Lower lobe of right lung (tissue), 2 donors: ENCODE data around the gene OR9A4. TPM values are rescaled to one million over a fixed set of nuclear protein-coding genes. Genes with fewer than 3 reads are reported as not detected.

Experiments
- ATAC-seq, 2 donors: fragments of 200-7000 bp; cut with Tn5 transposase; one replicate each; pipeline ENCODE4 v1.9.1; 2020 to 2022; ENCODE audit warnings: mild to moderate bottlenecking in 2 of 2, moderate library complexity in 2 of 2
- DNase-seq: peaks from one replicate; pipeline ENCODE4 v3.0.0-alpha.2; 2020
- H3K27ac ChIP-seq: fragments of 200-600 bp; one replicate; pipeline ENCODE4 v1.8.0; 2022
- H3K27me3 ChIP-seq: fragments of 200-600 bp; one replicate; pipeline ENCODE4 v1.8.0; 2022; ENCODE audit warnings: low read depth
- H3K36me3 ChIP-seq: fragments of 200-600 bp; one replicate; pipeline ENCODE4 v1.8.0; 2022; ENCODE audit warnings: mild to moderate bottlenecking
- H3K4me1 ChIP-seq: fragments of 200-600 bp; one replicate; pipeline ENCODE4 v1.8.0; 2022
- H3K4me3 ChIP-seq: fragments of 200-600 bp; one replicate; pipeline ENCODE4 v1.8.0; 2022; ENCODE audit warnings: mild to moderate bottlenecking
- H3K9me3 ChIP-seq: fragments of 200-600 bp; one replicate; pipeline ENCODE4 v1.8.0; 2022
- CTCF ChIP-seq: fragments of 200-600 bp; IDR thresholded peaks from one replicate; pipeline ENCODE4 v1.8.0; 2022; ENCODE audit warnings: antibody characterized with exemption, mild to moderate bottlenecking
- intact Hi-C: fragments of 100-400 bp; cut with DNase I; formaldehyde crosslinking; loops from one replicate; pipeline ENCODE4 v1.11.0; 2022
- total RNA-seq: library from RNA; stranded (reverse); fragmentation: NEBNext Ultra II Directional; extraction: Animal tissue kit (Norgen Biotek cat#: 25700); gene quantifications from one replicate; pipeline ENCODE4 v1.2.1, GENCODE V29; 2021
- donor health status: DM: no; HTN: yes; CAD: no; lungs with severe emphysema.

Gene OR9A4
- total RNA-seq, 1 donor from 2014 or later, result not detected

GRCh38 chr7:141950806-141951205 lies 34.6 kb downstream of the OR9A4 start:
- Histone ChIP-seq H3K27ac (no peak overlapping the region), H3K9me3 (no peaks in the 10 kb centered on the region), H3K4me3 (no peak overlapping the region), H3K36me3 (no peaks in the 10 kb centered on the region), H3K27me3 (no peaks in the 10 kb centered on the region), H3K4me1 (no peaks in the 10 kb centered on the region)
- intact Hi-C loops, result no loop called here
- no peak for ATAC-seq
- no peak for DNase-seq
- TF ChIP-seq CTCF, result no peak

GRCh38 chr7:141952461-141952860 lies 36.3 kb downstream of the OR9A4 start:
- intact Hi-C loops, result no loop called here
- ATAC-seq, result no peak
- DNase-seq, result no peak
- H3K27me3 ChIP-seq, result no peaks in the 10 kb centered on the region
- no peaks in the 10 kb centered on the region for H3K4me1 ChIP-seq
- no peaks in the 10 kb centered on the region for H3K36me3 ChIP-seq
- H3K27ac ChIP-seq, result no peak overlapping the region
- no peaks in the 10 kb centered on the region for H3K9me3 ChIP-seq
- no peak for TF ChIP-seq CTCF
- H3K4me3 ChIP-seq, result no peak overlapping the region

GRCh38 chr7:141954334-141954733 lies 38.1 kb downstream of the OR9A4 start:
- no peak overlapping the region for H3K4me3 ChIP-seq
- intact Hi-C loops, result no loop called here
- H3K4me1 ChIP-seq, result no peaks in the 10 kb centered on the region
- DNase-seq, result no peak
- ATAC-seq, result no peak
- H3K27me3 ChIP-seq, result no peaks in the 10 kb centered on the region
- no peaks in the 10 kb centered on the region for H3K36me3 ChIP-seq
- no peak overlapping the region for H3K27ac ChIP-seq
- no peak for TF ChIP-seq CTCF
- no peaks in the 10 kb centered on the region for H3K9me3 ChIP-seq

- TF ChIP-seq CTCF, result no peak
- Histone ChIP-seq H3K27me3 (no peaks in the 10 kb centered on the region), H3K4me3 (no peak overlapping the region), H3K27ac (no peak overlapping the region), H3K9me3 (no peaks in the 10 kb centered on the region), H3K4me1 (peaks cover 4% of the 10 kb centered on the region), H3K36me3 (no peaks in the 10 kb centered on the region)
- DNase-seq (no peak), ATAC-seq (peak; percentile 37 to 60)
- intact Hi-C loops, result no loop called here
These were observed 39.9 kb downstream of the OR9A4 start for GRCh38 chr7:141956084-141956483.

- intact Hi-C loops, result no loop called here
- no peak for TF ChIP-seq CTCF
- peaks cover 4% of the 10 kb centered on the region for H3K4me1 ChIP-seq
- peak; percentile 59 to 68 for ATAC-seq
- H3K9me3 ChIP-seq, result no peaks in the 10 kb centered on the region
- DNase-seq, result no peak
- no peaks in the 10 kb centered on the region for H3K36me3 ChIP-seq
- H3K4me3 ChIP-seq, result no peak overlapping the region
- no peak overlapping the region for H3K27ac ChIP-seq
- no peaks in the 10 kb centered on the region for H3K27me3 ChIP-seq
These were observed 44.7 kb downstream of the OR9A4 start for GRCh38 chr7:141960687-141961422.

Other genes with a start within 250 kb of the OR9A4 start
- 34.1 TPM for gene DENND11, start 214.2 kb upstream of the OR9A4 start, total RNA-seq
- not detected for gene WEE2, start 208.0 kb upstream of the OR9A4 start, total RNA-seq
- 65.2 TPM for gene SSBP1, start 178.0 kb upstream of the OR9A4 start, total RNA-seq
- 1.4 TPM for gene TAS2R3, start 152.3 kb upstream of the OR9A4 start, total RNA-seq
- gene TAS2R4, start 139.7 kb upstream of the OR9A4 start, total RNA-seq, result 2.0 TPM
- 2.2 TPM for gene TAS2R5, start 126.2 kb upstream of the OR9A4 start, total RNA-seq
- not detected for gene PRSS37, start 74.9 kb upstream of the OR9A4 start, total RNA-seq
- 7.5 TPM for gene CLEC5A, start 30.6 kb downstream of the OR9A4 start, total RNA-seq
- gene TAS2R38, start 57.4 kb downstream of the OR9A4 start, total RNA-seq, result not detected
- 15.7 TPM for gene MGAM, start 79.5 kb downstream of the OR9A4 start, total RNA-seq
- gene MGAM2, start 195.3 kb downstream of the OR9A4 start, total RNA-seq, result 1.4 TPM